GM13977 (cell line): ENCODE results near the gene ID2.

Experiments
- DNase-seq: peaks from one replicate; pipeline ENCODE4 v3.0.0; 2012; ENCODE audit warnings: low spot score
- CTCF ChIP-seq: IDR thresholded peaks from 2 replicates; pipeline ENCODE4 v1.5.1; 2012; ENCODE audit warnings: mild to moderate bottlenecking, control low read depth; ENCODE audit not compliant: insufficient read depth; ENCODE audit errors: extremely low read depth, missing control alignments
- in situ Hi-C: fragments of 300-500 bp; cut with MboI; formaldehyde crosslinking; loops from one replicate; pipeline ENCODE4 v1.12.0; 2022; ENCODE audit warnings: low sequenced_read_pairs, low pct_unique_long_range_greater_than_20kb, mixed read lengths, inconsistent platforms; ENCODE audit not compliant: unreplicated experiment

ID2 gene

GRCh38 chr2:8710951-8711350, 29.1 kb downstream of the ID2 start:
- DNase-seq, result no peak
- in situ Hi-C loops, result no loop called here
- no peak for TF ChIP-seq CTCF

GRCh38 chr2:8714283-8714682, 32.4 kb downstream of the ID2 start:
- no peak for TF ChIP-seq CTCF
- in situ Hi-C loops, result no loop called here
- DNase-seq, result no peak

GRCh38 chr2:8714971-8715370, 33.1 kb downstream of the ID2 start:
- in situ Hi-C loops, result no loop called here
- no peak for TF ChIP-seq CTCF
- no peak for DNase-seq

- in situ Hi-C loops, result no loop called here
- DNase-seq, result no peak
Measured at GRCh38 chr2:8719528-8719927, 37.7 kb downstream of the ID2 start.

GRCh38 chr2:8720741-8721140, 38.9 kb downstream of the ID2 start:
- no peak for TF ChIP-seq CTCF
- in situ Hi-C loops, result no loop called here
- DNase-seq, result no peak

More at GRCh38 chr2:8719528-8719927, 37.7 kb downstream of the ID2 start:
- TF ChIP-seq CTCF, result no peak

- no peak for DNase-seq
- in situ Hi-C loops, result no loop called here
- TF ChIP-seq CTCF, result no peak
Measured at GRCh38 chr2:8721410-8721809, 39.6 kb downstream of the ID2 start.

GRCh38 chr2:8722986-8723385, 41.1 kb downstream of the ID2 start:
- TF ChIP-seq CTCF, result no peak
- in situ Hi-C loops, result no loop called here
- DNase-seq, result no peak
